Stimulated activated CD4-positive, alpha-beta T cell treated with anti-CD3 and anti-CD28 coated beads, Interleukin-12 subunit alpha, Interleukin-12 subunit beta, amount 100 ng/mL, for 4 hours (primary cell): ENCODE measurements around the gene ZNF431.
"Not testable (repeated sequence)": the region's sequence is repeated elsewhere in the genome, so short reads cannot be mapped to it uniquely, and the experiment has no call there.

Experiments
- DNase-seq: peaks from one replicate; pipeline ENCODE4 v3.0.0-alpha.2; 2020

ZNF431 gene

DNA sequence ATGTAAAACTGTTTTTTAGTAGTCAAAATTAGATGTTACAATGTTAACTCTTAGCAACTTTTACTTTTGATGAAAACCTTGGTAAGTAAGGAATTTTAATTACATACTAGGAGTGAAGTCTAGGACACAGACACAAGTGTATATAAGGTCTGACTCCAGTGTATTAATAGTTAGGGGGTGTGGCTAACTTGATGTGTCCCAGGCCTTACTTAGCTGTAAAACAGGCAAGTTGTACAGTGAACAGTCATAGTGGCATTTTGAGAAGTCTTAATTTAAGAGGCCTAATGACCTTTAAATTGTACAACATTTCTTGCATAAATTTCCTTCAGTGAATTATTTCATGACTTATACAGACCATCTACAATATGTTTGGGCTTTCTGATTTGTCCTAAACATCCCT lies 6.8 kb downstream of the ZNF431 start:
- no peak for DNase-seq

DNA sequence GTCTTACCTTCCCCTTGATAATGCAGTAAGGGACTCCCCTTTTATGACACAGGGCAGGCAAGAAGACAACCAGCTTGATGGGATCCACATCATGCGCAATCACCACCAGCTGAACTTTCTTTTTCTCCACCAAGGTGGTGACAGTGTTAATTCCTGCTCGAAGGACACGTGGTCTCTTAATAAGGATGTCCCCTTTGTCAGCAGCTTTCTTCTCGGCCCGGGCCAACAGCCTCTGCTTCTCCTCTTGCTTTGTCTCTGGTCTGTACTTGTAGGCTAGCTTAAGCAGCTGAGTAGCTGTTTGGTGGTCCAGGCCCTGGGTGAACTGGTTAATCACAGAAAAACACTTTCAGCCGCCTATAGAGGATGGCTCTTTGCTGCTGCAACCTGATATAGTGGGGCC lies 8.0 kb downstream of the ZNF431 start:
- no peak for DNase-seq

DNA sequence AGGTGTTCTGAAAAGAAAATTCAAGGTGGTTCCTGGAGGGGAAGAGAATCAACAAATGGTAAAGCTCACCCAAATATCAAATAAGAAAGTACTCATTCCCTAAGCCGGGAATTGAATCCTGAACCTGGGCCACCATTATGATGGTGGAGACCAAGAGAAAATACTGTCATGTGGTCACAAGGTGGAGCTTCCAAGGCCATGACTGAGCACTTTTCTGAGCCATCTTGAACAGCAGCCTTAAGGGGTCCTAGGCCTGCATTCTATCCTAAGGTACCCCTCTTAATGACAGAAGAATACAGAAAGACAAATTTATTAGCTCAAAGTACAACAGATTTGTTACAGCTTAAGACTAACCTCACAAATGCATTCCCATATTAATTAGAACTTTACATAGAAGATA lies 9.6 kb downstream of the ZNF431 start:
- no peak for DNase-seq

DNA sequence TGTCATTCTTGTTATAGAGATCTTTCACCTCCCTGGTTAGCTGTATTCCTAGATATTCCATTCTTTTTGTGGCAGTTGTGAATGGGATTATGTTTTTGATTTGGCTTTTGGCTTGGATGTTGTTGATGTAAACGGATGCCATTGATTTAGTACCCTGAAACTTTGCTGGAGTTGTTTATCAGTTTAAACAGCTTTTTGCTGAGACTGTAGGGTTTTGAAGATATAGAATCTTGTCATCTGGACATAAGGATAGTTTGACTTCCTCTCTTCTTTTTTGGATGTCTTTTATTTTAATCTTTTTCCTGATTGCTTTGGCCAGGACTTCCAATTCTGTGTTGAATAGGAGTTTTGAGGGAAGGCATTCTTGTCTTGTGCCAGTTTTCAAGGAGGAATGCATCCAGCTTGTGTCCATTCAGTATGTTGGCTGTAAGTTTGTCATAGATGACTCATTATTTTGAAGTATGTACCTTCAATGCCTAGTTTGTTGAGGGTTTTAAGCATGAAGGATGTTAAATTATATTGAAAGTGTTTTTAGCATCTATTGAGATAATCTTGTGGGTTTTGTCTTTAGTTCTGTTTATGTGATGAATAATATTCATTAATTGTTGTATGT lies 16.8 kb downstream of the ZNF431 start:
- DNase-seq: no peak

- no peak for DNase-seq
Observed at GRCh38 chr19:21164541-21164940, 22.7 kb downstream of the ZNF431 start.

DNA sequence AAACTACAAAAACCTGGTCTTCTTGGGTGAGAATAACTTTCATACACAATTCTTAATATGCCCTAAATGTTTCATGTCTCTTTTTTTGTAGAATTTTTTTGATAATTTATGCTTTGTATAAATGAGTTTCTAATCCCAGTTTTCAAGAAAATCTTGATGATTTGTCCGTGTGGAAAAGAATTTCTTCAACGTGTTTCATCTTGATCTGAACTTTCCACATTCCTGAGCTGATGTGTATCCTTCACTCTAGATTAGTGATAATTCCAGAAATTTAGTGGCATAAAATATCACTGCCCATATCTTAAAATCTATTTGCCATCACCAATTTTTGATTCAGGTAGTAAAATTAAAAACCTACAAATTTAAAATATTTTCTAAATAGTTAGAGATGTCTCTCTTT lies 24.6 kb downstream of the ZNF431 start:
- DNase-seq: no peak

DNA sequence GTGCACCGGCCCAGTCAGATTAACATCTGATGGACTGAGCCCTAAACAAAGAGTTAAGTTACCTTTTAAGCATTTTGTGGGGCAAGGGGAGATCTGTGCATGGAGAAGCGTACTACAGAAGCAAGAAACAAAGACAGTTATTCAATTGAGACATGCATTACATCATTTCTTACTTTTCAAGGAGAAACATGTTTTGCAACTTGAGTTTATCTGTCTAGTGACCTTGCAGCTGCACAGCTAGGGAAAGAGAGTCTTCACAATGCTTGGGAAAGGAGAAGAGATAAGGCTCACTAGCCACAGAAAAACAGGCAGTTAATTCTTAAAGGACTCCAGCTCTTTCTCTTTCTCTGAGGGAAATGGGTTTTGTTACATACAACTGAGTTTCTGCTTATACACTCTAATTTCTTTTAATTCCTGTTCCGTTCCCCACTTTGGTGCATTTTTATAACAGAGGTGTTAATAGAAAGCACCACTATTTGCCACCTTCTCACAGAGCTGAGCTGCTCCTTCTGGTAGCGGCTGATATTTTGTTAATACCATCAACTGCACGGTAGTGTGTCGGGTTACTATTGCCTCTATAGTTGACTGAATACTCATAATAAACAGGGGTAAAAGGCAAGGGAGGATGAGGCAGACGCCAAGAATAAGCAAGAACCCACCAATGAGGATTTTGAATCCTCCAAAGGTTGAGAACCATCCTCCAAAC lies 55.9 kb downstream of the ZNF431 start:
- no peak for DNase-seq

GRCh38 chr19:21202865-21203494 lies 61.1 kb downstream of the ZNF431 start:
- DNase-seq: no peak

- DNase-seq: no peak
Observed at GRCh38 chr19:21210037-21210621, 68.3 kb downstream of the ZNF431 start.

- DNase-seq: no peak
Observed at GRCh38 chr19:21221693-21222092, 79.9 kb downstream of the ZNF431 start.

GRCh38 chr19:21229938-21230337 lies 88.1 kb downstream of the ZNF431 start:
- not testable (repeated sequence) for DNase-seq

DNA sequence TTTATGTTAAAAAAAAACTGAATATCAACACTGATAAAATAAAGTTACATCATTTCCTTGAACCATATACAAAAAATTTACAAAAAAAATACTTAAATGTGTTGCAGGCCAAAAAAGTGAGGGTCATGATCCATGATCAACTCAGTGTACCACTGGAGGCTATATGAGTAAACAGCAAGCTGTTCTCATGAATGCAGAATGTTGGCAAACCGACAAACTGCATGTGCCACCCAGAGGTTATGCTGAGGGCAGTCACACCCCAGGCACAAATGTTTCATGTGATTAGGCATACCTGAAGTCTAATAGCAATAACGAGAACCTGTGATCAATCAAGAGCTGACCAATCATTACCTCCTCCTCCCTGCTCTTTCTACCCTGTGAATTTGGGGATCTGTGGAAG lies 91.9 kb downstream of the ZNF431 start:
- DNase-seq: no peak

DNA sequence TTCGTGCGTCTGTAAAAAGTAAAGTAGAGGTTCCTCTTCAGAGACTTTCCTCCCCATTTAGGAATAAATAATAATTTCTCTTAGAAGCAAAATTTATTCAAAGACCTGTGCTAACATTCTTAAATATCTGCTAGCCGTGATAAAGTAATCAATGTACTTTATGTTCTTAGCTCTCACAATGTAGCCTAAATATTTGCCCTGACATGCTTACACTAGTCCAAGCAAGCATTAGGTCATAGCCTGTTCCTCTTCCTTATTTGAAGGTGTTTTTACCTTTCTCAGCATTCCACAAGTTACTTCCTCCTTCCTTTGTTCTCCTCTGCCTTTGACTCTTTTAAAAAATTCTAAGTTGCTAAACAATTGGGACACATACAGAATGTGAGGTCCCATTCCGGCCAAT lies 94.9 kb downstream of the ZNF431 start:
- DNase-seq: not testable (repeated sequence)

DNA sequence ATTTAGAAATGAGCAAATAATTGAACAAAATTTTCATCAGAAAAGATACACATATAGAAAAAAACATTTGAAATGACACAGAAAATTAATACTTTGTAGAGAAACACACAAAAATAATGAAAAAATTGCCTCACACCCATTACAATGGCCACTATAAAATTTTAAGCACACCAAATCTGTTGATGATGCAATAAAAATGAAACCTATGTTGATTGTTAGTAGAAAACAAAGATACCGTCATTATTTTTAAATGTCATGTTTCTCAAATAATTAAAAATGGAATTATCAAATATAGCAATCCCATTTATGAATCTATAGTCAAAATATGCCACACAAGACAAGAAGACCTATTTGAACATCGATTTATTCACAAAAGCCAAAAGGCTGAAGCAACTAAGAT lies 96.8 kb downstream of the ZNF431 start:
- DNase-seq: no peak
